AG20443 (cell line): ENCODE measurements around the gene CTSF.
"Not testable (repeated sequence)": the region's sequence is repeated elsewhere in the genome, so short reads cannot be mapped to it uniquely, and the experiment has no call there.

Source experiments
- DNase-seq: peaks from one replicate; pipeline ENCODE4 v3.0.0; 2012; ENCODE audit warnings: low spot score, mixed read lengths

Gene CTSF

DNA sequence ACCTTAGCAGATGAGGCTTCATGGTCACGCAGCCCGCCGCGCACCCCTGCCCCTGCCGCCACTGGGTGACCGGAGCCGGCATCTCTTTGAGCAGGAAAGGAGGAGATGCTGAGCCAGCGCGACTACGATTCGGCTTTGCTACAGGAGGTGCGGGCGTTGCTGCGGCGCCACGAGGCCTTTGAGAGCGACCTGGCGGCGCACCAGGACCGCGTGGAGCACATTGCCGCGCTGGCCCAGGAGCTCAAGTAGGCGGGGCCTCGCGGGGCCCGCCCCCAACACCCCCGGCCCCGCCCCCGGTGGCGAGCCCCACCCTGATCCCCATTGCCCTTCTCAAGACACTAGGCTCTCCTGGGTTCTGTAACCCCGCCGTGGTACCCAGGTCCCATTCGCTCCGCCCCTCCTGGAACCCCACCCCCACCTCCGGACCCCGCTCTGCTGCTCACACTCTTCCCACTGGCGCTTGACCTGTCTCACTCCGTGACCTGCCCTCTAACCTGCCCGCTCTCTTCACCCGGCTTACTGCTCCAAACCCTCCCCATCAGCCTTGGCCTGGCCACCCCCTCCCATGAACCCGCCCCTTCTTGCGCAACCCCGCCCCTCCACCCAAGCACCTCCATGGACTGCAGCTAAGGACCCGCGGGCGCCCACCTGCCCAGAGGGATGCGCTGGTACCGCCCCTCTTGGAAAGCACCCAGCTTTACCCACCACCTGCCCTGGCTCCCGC, 9.1 kb downstream of the CTSF start:
- peak; percentile 66 for DNase-seq

- no peak for DNase-seq
These were observed 10.6 kb downstream of the CTSF start for GRCh38 chr11:66557733-66558326.

DNA sequence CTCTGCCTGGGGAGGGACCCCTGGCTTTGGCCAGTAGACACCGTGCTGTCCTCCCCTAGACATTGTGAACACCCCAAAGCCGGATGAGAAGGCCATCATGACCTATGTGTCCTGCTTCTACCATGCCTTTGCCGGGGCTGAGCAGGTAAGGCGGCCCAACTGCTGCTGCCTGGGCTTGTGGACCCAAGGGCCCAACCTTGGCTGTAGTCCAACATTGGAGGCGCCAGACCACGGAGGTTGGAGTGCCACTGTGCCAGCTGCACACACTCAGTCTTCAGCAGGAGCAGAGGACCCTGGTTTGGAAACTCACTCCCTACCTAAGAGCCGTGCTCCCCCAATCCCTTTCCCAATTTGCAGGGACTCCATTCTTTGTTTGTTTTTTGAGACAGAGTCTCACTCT, 12.3 kb downstream of the CTSF start:
- no peak for DNase-seq

- no peak for DNase-seq
These were observed 13.0 kb downstream of the CTSF start for GRCh38 chr11:66555416-66555815.

GRCh38 chr11:66554602-66555001, 13.8 kb downstream of the CTSF start:
- no peak for DNase-seq

GRCh38 chr11:66550887-66551286, 17.5 kb downstream of the CTSF start:
- DNase-seq = no peak

- DNase-seq = no peak
These were observed 18.7 kb downstream of the CTSF start for GRCh38 chr11:66549696-66550095.

DNA sequence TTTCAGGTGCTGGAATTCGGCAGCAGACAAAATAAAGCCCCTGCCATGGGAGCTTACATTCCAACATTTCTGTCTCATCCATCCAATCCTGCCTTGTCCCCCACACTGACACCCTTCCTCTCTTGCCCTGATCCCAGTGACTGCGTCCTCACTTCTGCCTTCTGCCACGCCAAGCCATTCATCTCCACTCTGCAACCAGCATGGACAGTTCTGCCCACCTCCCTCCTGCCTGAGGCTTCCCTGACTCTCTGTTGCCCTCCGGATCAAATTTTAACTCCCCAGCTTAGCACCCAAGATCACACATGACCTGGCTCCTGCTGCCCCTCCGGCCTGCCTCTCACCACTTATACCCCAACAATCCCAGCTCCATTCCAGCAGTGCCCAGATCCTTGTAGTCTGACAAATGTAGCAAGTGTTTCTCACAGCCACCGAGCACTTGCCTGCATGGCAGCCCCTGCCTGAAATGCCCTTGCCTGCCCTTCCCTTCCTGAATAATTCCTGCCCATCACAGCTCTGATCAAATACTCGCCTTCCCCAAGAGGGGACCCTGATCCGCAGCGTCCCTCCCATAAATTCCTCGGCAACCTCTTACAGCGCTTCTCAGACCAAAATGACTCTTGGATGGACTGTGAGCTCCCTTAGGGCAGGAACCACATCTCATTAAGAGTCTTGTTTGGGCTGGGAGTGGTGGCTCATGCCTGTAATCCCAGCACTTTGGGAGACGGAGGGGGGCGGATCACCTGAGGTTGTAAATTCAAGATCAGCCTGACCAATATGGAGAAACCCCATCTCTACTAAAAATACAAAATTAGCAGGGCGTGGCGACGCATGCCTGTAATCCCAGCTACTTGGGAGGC, 19.4 kb downstream of the CTSF start:
- DNase-seq = no peak

GRCh38 chr11:66548041-66548440, 20.4 kb downstream of the CTSF start:
- DNase-seq = no peak

DNA sequence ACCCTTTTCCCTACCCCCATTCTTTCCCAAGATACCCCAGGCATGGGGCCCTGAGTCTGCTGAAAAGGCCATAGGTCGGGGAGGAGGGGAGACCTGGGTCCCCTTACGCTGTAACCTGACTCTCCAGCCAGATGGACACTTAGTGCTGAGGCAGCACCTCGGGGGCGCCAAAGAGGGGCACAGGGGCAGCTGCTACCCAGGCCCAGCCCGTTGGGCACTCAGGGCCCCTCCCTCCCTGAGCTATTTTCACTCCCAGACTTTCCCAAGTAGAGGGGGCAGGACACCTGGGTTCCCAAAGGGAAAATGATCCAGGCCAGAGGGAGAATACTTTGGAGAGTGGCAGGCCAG, 20.8 kb downstream of the CTSF start:
- no peak for DNase-seq

DNA sequence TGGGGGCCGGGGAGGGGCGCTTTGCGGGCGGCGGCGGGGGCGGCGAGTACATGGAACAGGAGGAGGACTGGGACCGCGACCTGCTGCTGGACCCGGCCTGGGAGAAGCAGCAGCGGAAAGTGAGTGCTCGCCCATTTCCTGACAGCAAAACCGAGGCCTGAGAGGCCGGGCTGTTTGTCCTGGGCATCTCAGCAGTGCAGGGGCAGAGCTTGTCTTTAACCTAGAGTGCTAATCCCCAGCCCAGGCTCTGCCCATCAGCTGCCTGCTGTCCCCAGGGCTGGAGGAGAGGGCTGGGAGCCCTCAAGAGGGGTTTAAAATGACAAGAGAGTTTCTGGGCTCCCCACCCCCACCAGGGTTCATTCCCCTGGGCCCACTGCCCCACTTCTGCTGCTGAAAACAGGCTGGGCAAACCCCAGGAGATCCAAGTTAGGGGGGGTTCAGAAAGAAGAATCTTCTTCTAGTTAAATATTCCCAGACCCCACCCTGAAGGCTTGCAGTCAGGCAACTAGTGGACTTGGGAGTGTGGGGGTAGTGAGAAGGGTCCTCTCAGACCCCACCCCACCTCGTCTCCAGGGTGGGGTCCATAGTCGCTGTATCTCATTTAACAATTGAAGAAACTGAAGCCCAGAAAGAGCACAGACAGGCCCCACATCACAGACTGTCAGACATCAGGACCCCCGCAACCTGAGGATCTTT, 21.3 kb downstream of the CTSF start:
- DNase-seq = no peak

DNA sequence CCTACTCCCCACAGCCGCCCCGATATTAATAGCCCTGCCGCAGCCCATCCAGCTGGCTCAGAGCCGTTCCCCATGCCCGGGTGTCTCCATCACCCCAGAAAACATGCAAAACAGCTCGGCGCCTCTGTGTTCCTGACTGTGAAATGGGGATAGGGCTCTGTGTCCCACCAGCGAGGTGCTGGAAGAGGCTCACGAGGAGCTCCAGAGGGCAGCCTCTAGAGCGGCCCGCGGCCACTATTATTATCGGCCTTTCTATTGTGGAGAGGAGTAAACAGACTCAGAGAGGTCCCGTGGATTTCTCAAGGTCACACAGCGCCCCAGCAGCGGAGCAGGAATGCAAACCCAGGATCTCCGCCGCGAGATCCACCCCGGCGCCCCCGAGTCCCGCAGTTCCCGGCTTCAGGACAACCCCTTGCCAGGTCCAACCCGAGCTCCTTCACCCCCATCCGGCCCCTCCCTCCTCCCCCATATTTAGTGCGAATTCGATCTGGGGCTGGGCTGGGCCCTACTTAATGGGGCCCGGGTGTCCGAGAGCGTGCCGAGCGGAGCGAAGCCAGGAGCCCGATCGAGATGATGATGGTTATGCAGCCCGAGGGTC, 21.9 kb downstream of the CTSF start, which contains the start of gene ACTN3:
Gene ACTN3 (plus strand): TSS at position 536 of the 598 bp plus-strand sequence. CDS start 35 bp downstream, at position 571.
- peak; percentile 43 for DNase-seq

GRCh38 chr11:66545701-66546367, 22.6 kb downstream of the CTSF start, which contains the start of gene ZDHHC24:
Gene ZDHHC24, minus strand, starts transcription at chr11:66546048. Its CDS starts 45 bp downstream, at chr11:66546003.
- DNase-seq = peak; percentile 99

- DNase-seq = not testable (repeated sequence)
These were observed 23.5 kb downstream of the CTSF start for GRCh38 chr11:66544952-66545351.

GRCh38 chr11:66543263-66544107, 24.9 kb downstream of the CTSF start:
- no peak for DNase-seq

DNA sequence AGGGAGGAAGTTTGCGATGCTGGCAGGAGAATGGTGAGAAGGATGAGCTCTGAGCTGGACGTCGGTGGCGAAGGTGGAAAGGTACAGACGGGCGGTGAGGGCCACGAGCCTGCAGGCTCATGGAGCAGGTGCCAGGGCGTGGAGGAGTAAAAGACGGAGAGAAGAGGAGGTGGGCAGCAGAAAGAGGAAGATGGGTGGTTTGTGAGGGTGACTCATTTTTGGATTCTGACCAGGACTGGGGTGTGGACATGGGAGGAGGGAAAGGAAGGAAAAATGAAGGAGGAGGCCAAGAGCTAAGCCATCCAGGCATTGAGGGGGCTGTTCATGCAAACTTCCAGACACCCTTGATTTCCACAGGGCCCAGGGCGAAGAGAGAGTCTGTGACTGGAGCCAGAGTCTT, 26.0 kb downstream of the CTSF start:
- DNase-seq = peak; percentile 66

- no peak for DNase-seq
These were observed 26.5 kb downstream of the CTSF start for GRCh38 chr11:66541892-66542291.

DNA sequence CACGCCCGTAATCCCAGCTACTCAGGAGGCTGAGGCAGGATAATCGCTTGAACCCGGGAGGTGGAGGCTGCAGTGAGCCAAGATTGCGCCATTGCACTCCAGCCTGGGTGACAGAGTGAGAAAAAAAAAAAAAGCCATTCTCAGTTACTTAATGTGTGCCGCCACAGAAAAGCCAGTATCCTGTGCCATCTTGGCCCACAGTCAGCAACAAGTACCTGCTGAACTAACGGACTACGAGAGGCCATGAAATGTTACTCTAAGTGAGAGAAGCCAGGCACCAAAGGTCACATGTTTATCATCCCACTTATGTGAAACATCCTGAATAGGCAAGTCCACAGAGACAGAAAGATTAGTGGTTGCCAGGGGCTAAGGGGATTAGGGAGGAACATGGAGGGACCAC, 27.8 kb downstream of the CTSF start:
- not testable (repeated sequence) for DNase-seq

- no peak for DNase-seq
These were observed 28.6 kb downstream of the CTSF start for GRCh38 chr11:66539870-66540213.

- DNase-seq = no peak
These were observed 29.1 kb downstream of the CTSF start for GRCh38 chr11:66539170-66539869.
